Heart left ventricle (tissue), 13 donors: ENCODE results near the gene GGCT.

Experiments used
- CTCF ChIP-seq, 12 donors: fragments of 200-600 bp; sonication (generic) in 4 of 12; IDR thresholded peaks; one replicate each; pipeline versions ENCODE4 v1.5.0 to v1.8.0; 2018 to 2022; ENCODE audit warnings: antibody characterized with exemption in 12 of 12, mild to moderate bottlenecking in 5 of 12
- POLR2A ChIP-seq, 2 donors: fragments of 450-650 bp; IDR thresholded peaks; one replicate each; pipeline ENCODE4 v1.6.1; 2017; ENCODE audit warnings: antibody characterized with exemption in 2 of 2, mild to moderate bottlenecking in 2 of 2, moderate library complexity in 2 of 2
- donor health status: ischemic (EF 13 %, LVEDD 7.1; RV severe dilation, severe dysfunction).
- donor health status: DM: no; HTN: yes; CAD: no.
- donor health status: DM: no; HTN: no; CAD: no.
- donor health status: ischemic (EF 25% LVEDD 6.9; RV normal size, moderate dysfunction).
- donor health status: ischemic (EF 25% LVEDD 5.7; RV mildly dilated, moderate dysfunction).
- donor health status: ischemic (EF 35%, LVEDD 5.7; RV mildly dilated, moderate dysfunction).
- donor health status: nonischemic (EF 11% LVEDD 7.7; RV severe dilation, severe dysfunction).
- donor health status: DM: yes; HTN: yes; CAD: no.
- donor health status: PGD.
- donor health status: ischemic (EF 29% LVEDD 5.4; RV normal size, mild dysfunction).
- donor health status: nonischemic (EF 23%, LVEDD 6.1; RV moderate dilation, normal function).

- no peak for TF ChIP-seq CTCF (IDR thresholded peaks at IDR 0.05)
- TF ChIP-seq POLR2A (IDR thresholded peaks at IDR 0.05) = no peak
Observed at GRCh38 chr7:30523466-30523865, 18.8 kb upstream of the GGCT start.
